Midbrain (tissue), 1 donor: ENCODE data around the gene LDLRAD4.
"Not testable (repeated sequence)": the region's sequence is repeated elsewhere in the genome, so short reads cannot be mapped to it uniquely, and the experiment has no call there.

Source experiments
- DNase-seq: peaks from one replicate; lab custom pipeline; 2025; lab: John Stamatoyannopoulos, UW

LDLRAD4 gene

DNA sequence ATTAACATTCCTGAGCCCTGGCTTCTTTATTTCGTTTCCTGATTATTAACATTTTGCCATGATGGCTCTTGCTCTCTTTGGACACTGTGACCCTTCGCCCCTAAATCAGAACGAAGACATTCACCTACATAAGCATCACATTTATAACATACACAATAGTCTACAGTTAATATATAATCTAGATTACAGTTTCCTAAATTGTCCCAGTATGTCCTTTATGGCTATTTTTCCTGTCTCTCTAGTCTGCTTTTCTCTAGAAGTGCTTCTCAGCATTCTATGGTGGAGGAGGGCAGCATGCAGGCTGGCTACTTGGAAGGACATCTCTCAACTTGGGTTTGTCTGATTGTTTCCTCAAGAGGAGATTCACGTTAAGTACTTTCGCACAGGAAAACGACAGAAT, 457.9 kb downstream of the LDLRAD4 start:
- no peak for DNase-seq

- not testable (repeated sequence) for DNase-seq
Observed at GRCh38 chr18:13677350-13677749, 458.8 kb downstream of the LDLRAD4 start.

- peak; percentile 48 for DNase-seq
Observed at GRCh38 chr18:13680612-13681011, 462.1 kb downstream of the LDLRAD4 start.

- no peak for DNase-seq
Observed at GRCh38 chr18:13681701-13682100, 463.1 kb downstream of the LDLRAD4 start.

GRCh38 chr18:13684546-13684945, 466.0 kb downstream of the LDLRAD4 start:
- DNase-seq: no peak

- no peak for DNase-seq
Observed at GRCh38 chr18:13688191-13689136, 469.9 kb downstream of the LDLRAD4 start.

DNA sequence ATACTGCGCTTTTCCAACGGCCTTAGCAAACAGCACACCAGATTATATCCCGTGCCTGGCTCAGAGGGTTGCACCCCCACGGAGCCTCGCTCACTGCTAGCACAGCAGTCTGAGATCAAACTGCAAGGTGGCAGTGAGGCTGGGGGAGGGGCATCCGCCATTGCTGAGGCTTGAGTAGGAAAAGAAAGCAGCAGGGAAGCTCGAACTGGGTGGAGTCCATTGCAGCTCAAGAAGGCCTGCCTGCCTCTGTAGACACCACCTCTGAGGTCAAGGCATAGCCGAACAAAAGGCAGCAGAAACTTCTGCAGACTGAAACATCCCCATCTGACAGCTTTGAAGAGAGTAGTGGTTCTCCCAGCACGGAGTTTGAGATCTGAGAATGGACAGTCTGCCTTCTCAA, 471.5 kb downstream of the LDLRAD4 start:
- not testable (repeated sequence) for DNase-seq

DNA sequence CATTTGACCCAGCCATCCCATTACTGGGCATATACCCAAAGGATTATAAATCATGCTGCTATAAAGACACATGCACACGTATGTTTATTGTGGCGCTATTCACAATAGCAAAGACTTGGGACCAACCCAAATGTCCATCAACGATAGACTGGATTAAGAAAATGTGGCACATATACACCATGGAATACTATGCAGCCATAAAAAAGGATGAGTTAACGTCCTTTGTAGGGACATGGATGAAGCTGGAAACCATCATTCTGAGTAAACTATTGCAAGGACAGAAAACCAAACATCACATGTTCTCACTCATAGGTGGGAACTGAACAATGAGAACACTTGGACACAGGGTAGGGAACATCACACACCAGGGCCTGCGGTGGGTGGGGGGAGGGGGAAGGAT, 476.8 kb downstream of the LDLRAD4 start:
- not testable (repeated sequence) for DNase-seq

DNA sequence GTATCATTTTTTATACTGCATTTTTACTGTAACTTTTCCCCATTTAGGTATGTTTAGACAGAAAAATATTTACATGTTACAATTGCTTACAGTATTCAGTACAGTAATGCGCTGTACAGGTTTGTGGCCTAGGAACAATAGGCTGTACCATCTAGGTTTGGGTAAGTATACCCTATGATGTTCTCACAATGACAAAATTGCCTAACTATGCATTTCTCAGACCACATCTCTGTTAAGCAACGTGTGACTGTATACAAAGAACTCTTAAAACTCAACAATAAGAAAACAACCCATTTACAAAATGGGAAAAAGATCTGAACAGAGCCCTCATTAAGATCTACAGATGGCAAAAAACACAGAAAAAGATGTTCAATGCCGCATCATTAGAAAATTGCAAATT, 478.4 kb downstream of the LDLRAD4 start:
- no peak for DNase-seq

DNA sequence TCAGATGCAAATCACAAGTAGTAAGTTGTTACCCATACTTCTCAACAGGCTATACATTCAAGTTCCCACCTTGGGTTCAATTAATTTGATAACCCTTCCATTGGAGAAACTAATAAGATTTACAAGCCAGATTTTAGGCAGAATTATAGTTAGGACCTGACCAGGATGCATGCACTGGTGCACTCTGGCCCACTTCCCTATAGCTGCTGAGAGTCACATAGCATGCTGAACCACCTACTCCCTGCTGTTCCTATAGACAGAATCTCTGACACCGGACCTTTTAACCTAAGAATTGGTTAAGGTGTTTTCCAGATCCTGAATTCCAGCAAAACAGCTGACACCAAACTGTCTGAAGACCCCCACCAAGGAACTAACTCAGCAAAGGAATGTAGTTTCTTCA, 481.6 kb downstream of the LDLRAD4 start:
- no peak for DNase-seq
